Heart right ventricle (tissue), 16 donors: ENCODE data around the gene SH3RF3. TPM values are rescaled to one million over a fixed set of nuclear protein-coding genes. Genes with fewer than 3 reads are reported as not detected.

ENCODE experiments used
- ATAC-seq, 8 donors: fragments of 200-7000 bp; cut with Tn5 transposase; one replicate each; pipeline ENCODE4 v1.9.1; 2020; ENCODE audit warnings: mild to moderate bottlenecking in 8 of 8, moderate library complexity in 8 of 8, moderate number of reproducible peaks in 1 of 8
- DNase-seq, 2 donors: peaks; one replicate each; pipeline ENCODE4 v3.0.0-alpha.2; 2020
- H3K27ac ChIP-seq, 10 donors: fragments of 200-600 bp; sonication (generic) in 2 of 10; one replicate each; pipeline versions ENCODE4 v1.5.0 to v1.8.0; 2020 to 2022; ENCODE audit warnings: mild to moderate bottlenecking in 3 of 10
- H3K27me3 ChIP-seq, 7 donors: fragments of 200-600 bp; one replicate each; pipeline ENCODE4 v1.8.0; 2021 to 2022; ENCODE audit warnings: mild to moderate bottlenecking in 2 of 7
- H3K36me3 ChIP-seq, 9 donors: fragments of 200-600 bp; sonication (generic) in 1 of 9; one replicate each; pipeline versions ENCODE4 v1.5.0 to v1.8.0; 2020 to 2022; ENCODE audit warnings: mild to moderate bottlenecking in 2 of 9
- H3K4me1 ChIP-seq, 9 donors: fragments of 200-600 bp; sonication (generic) in 1 of 9; one replicate each; pipeline versions ENCODE4 v1.5.0 to v1.8.0; 2020 to 2022; ENCODE audit warnings: mild to moderate bottlenecking in 4 of 9
- H3K4me3 ChIP-seq, 10 donors: fragments of 200-600 bp; sonication (generic) in 2 of 10; one replicate each; pipeline versions ENCODE4 v1.5.0 to v1.8.0; 2020 to 2022; ENCODE audit warnings: mild to moderate bottlenecking in 7 of 10, moderate library complexity in 2 of 10
- H3K9me3 ChIP-seq, 11 donors: fragments of 200-600 bp in 10 of 11; sonication (generic) in 2 of 11; one replicate each; pipeline versions ENCODE4 v1.5.0 to v1.8.0; 2013 to 2022; ENCODE audit warnings: mild to moderate bottlenecking in 2 of 11, control low read depth in 1 of 11, moderate library complexity in 1 of 11
- WGBS, 2 donors: extraction: QIAGEN DNeasy Blood & Tissue Kit; methylation state at CpG; one replicate each; pipeline ENCODE4 v1.1.7; 2013; ENCODE audit warnings: inconsistent platforms in 1 of 2; 5-methylcytosine and 5-hydroxymethylcytosine counted together
- intact Hi-C, 10 donors: fragments of 100-400 bp; cut with DNase I; formaldehyde crosslinking; loops; one replicate each; pipeline versions ENCODE4 v1.11.1 to v1.14.2; 2022
- polyA plus RNA-seq, 2 donors: library from polyadenylated mRNA; stranded (reverse); fragments of 200-250 nt; gene quantifications; one replicate each; pipeline ENCODE4 v1.2.3, GENCODE V29; 2013
- total RNA-seq, 10 donors: library from RNA; stranded (reverse); fragmentation: NEBNext Ultra II Directional in 3 of 10; extraction: Animal tissue kit (Norgen Biotek cat#: 25700) in 3 of 10; gene quantifications; one replicate each; pipeline versions ENCODE4 v1.2.1 to v1.2.4, GENCODE V29; 2021 to 2023
- TF ChIP-seq, protein P1 (sequence below), 9 donors: fragments of 200-600 bp; sonication (generic) in 2 of 9; IDR thresholded peaks; one replicate each; pipeline versions ENCODE4 v1.5.0 to v1.8.0; 2021 to 2022; ENCODE audit warnings: antibody characterized with exemption in 9 of 9, mild to moderate bottlenecking in 5 of 9, moderate library complexity in 1 of 9
- donor health status: Arrhythmogenic right ventricular cardiomyopathy.
- donor health status: ischemic (EF 13 %, LVEDD 7.1; RV severe dilation, severe dysfunction).
- donor health status: healthy with polysubstance abuse.
- donor health status: DM: no; HTN: yes; CAD: no.
- donor health status: DM: no; HTN: no; CAD: no.
- donor health status: ischemic (EF 25% LVEDD 6.9; RV normal size, moderate dysfunction).
- donor health status: ischemic (EF 25% LVEDD 5.7; RV mildly dilated, moderate dysfunction).
- donor health status: healthy.
- donor health status: DM: yes; HTN: yes; CAD: no.
- donor health status: Ischemic cardiomyopathy.
- donor health status: ischemic (EF 35%, LVEDD 5.7; RV mildly dilated, moderate dysfunction).
- donor health status: nonischemic (EF 11% LVEDD 7.7; RV severe dilation, severe dysfunction).
- donor health status: DM: yes; HTN: yes; CAD: no.
- donor health status: PGD.
- donor health status: ischemic (EF 29% LVEDD 5.4; RV normal size, mild dysfunction).
- donor health status: nonischemic (EF 23%, LVEDD 6.1; RV moderate dilation, normal function).

SH3RF3 gene
- total and polyA plus RNA-seq, 12 donors: 5.0 to 11.5 (median 8.6) TPM

DNA sequence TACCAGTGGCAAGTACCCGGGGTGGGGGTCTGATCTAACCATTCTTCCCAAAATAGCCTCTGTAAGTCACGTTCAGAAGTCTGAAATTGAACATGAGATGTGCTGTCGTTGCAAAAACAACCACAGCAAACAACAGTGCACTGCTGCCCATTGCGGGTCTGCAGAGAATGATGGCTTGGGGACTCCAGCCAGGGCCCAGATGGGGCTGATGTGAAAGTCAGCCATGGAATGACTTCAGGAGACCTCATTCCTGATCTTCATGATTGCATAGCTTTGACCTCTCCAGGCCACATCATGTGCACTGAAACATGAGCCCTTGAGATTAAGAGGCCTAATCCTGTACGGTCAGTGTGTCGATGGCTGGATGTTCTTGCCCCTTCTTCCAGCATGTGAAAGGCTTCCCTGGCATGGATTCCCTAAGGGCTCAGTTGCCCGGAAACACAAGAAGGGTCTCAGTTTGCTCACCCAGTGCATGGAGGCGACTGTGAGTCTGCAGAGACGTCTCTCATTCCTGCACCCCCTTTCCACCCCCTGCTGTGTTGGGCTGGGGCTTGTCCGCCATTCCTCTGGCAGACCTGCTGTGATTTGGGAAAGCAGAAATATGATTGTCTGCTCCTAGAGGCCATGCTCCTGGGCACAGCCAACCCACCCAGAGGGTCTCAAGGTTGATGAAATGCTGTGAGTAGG, 293.2 kb downstream of the SH3RF3 start:
- ATAC-seq (no peak), DNase-seq (no peak)
- 81 to 84% methylated on average over 10 of the region's 10 CpGs for WGBS, 2 donors
- TF ChIP-seq, protein P1, sequence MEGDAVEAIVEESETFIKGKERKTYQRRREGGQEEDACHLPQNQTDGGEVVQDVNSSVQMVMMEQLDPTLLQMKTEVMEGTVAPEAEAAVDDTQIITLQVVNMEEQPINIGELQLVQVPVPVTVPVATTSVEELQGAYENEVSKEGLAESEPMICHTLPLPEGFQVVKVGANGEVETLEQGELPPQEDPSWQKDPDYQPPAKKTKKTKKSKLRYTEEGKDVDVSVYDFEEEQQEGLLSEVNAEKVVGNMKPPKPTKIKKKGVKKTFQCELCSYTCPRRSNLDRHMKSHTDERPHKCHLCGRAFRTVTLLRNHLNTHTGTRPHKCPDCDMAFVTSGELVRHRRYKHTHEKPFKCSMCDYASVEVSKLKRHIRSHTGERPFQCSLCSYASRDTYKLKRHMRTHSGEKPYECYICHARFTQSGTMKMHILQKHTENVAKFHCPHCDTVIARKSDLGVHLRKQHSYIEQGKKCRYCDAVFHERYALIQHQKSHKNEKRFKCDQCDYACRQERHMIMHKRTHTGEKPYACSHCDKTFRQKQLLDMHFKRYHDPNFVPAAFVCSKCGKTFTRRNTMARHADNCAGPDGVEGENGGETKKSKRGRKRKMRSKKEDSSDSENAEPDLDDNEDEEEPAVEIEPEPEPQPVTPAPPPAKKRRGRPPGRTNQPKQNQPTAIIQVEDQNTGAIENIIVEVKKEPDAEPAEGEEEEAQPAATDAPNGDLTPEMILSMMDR (IDR thresholded peaks at IDR 0.05): no peak
- Histone ChIP-seq H3K27me3 (no peaks in the 10 kb centered on the region), H3K9me3 (no peaks in the 10 kb centered on the region), H3K4me1 (no peaks in the 10 kb centered on the region), H3K4me3 (no peak overlapping the region), H3K27ac (no peak overlapping the region), H3K36me3 (no peaks in the 10 kb centered on the region)
- intact Hi-C loops: no loop called here

DNA sequence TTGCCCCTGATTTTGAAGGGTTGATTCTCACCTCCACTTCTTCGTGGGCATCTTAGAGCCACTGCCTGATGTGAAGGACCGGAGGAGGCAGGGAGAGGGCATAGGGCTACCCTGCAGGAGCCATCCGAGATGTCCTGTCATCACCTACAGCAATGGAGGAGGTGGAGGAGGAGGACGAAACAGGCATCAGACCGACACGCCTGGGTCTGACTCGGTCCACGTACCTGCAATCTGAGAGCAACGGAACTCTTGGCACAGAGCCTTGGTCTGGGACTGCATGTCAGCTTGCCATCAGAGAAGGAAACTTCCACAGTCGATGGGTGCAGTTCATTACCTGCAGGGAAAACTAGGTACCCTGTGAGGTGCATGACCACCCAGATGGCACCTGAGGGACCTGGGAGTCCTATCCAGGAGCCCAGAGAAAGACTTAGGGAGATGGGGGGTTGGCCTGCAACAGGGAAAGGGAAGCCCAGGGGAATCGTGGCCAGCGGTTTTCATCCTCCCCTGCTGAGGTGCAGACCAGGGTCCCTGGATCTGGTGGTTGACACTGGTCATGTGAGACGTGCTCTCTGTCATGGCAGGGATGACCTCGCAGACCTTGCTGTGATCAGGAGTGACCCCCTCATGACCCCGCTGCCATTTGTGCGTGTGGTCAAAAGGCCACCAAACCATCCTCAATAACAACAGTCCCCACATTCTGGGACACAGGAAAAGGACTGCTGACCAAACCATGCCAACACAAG, 293.9 kb downstream of the SH3RF3 start:
- intact Hi-C loops: no loop called here
- no peaks in the 10 kb centered on the region for H3K36me3 ChIP-seq
- 85 to 86% methylated on average over 16 of the region's 16 CpGs for WGBS, 2 donors
- H3K27ac ChIP-seq: no peak overlapping the region
- peak in 2 of 8 donors; percentile 10 to 28 for ATAC-seq
- TF ChIP-seq, protein P1 (IDR thresholded peaks at IDR 0.05): no peak
- no peaks in the 10 kb centered on the region for H3K9me3 ChIP-seq
- H3K4me3 ChIP-seq: no peak overlapping the region
- no peak for DNase-seq
- no peaks in the 10 kb centered on the region for H3K4me1 ChIP-seq
- no peaks in the 10 kb centered on the region for H3K27me3 ChIP-seq

DNA sequence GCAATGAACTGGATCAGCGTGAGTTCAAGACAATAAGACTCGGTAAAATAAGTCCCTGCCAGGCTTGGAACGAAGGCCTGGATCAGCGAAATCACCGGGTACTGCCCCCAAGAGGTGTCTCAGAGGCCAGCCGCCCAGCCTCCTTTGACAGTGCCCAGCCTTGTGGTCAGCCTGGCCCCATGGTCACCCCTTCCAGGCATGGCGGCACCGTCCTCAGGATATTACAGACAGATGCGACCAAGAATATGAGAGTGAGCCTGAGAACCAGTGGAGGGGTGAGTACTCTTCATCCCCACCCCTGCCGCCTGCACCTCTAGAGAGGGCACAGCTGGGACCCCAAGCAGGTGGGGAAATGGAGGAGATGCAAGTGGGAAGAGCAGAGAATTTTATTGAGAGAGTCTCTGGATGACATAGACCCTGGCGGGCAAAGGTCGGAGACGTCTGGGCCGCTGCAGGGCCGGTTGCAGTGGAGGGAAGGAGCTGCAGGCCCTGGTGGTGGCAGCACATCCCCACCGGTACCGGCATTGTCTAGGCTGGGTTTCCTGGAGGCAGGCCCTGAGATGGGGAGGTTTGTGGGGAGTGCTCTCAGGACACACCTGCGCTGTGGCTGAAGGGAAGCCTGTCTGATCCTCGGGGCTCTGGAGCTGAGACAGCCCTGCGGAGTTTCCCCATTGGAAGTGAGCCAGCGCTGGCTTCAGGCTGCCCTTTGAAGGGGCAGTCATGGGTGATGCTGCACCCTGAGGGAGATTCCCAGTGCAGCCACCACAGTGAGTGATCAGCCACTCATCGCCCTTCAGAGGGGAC, 294.8 kb downstream of the SH3RF3 start:
- H3K9me3 ChIP-seq: no peaks in the 10 kb centered on the region
- peaks cover 0 to 4% (median 0%) of the 10 kb centered on the region in 9 donors for H3K36me3 ChIP-seq
- no peak overlapping the region for H3K4me3 ChIP-seq
- no peaks in the 10 kb centered on the region for H3K27me3 ChIP-seq
- ATAC-seq (peak in 2 of 8 donors; percentile 6 to 25), DNase-seq (no peak)
- WGBS, 2 donors: 90 to 91% methylated on average over 22 of the region's 22 CpGs
- no peaks in the 10 kb centered on the region for H3K4me1 ChIP-seq
- no peak overlapping the region for H3K27ac ChIP-seq
- TF ChIP-seq, protein P1 (IDR thresholded peaks at IDR 0.05): no peak
- intact Hi-C loops: no loop called here

DNA sequence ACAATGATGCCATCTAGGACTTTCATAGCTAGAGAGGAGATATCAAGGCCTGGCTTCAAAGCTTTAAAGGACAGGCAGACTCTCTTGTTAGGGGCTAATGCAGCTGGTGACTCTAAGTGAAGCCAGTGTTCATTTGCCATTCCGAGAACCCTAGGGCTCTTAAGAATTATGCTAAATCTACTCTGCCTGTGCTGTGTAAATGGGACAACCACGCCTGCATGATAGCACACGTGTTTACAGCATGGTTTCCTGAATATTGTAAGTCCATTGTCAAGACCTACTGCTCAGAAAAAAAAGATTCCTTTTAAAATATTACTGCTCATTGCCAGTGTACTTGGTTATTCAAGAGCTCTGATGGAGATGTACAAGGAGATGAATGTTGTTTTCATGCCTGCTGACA, 296.4 kb downstream of the SH3RF3 start:
- 91% methylated on average over 3 of the region's 3 CpGs for WGBS, 2 donors
- TF ChIP-seq, protein P1 (IDR thresholded peaks at IDR 0.05): no peak
- no peak for ATAC-seq
- intact Hi-C loops: no loop called here
- Histone ChIP-seq H3K9me3 (no peaks in the 10 kb centered on the region), H3K27me3 (no peaks in the 10 kb centered on the region), H3K4me1 (no peaks in the 10 kb centered on the region), H3K36me3 (peaks cover 0 to 4% (median 0%) of the 10 kb centered on the region in 9 donors), H3K4me3 (no peak overlapping the region), H3K27ac (no peak overlapping the region)
- DNase-seq: no peak
